H1 (cell line): ENCODE results near the gene MDC1. TPM values are rescaled to one million over a fixed set of nuclear protein-coding genes. Genes with fewer than 3 reads are reported as not detected.

ENCODE experiments used
- CTCF ChIA-PET: fragments of 300-600 bp; sonication (Branson Sonifier 250); formaldehyde crosslinking; loops from one replicate; lab custom pipeline; 2021; ENCODE audit not compliant: partially characterized antibody; lab: Charles Lee
- POLR2A ChIA-PET: fragments of 300-600 bp; sonication (Branson Sonifier 250); formaldehyde crosslinking; loops from one replicate; lab custom pipeline; 2021; ENCODE audit warnings: inconsistent platforms; ENCODE audit not compliant: partially characterized antibody; lab: Charles Lee
- DNase-seq, 2 experiments: peaks; one replicate each; pipeline versions ENCODE4 v3.0.0 to v3.0.0-alpha.2; 2010 to 2022; ENCODE audit warnings: low spot score in 2 of 2, low read depth in 1 of 2, mixed read lengths in 1 of 2
- FAIRE-seq: peaks from 2 replicates; lab custom pipeline; 2011; peaks lifted over from hg19 to GRCh38; lab: Jason Lieb, UNC
- H2AFZ ChIP-seq: 2 replicates; pipeline ENCODE4 v1.8.1; 2012; ENCODE audit warnings: low read length, inconsistent platforms
- H2AK5ac ChIP-seq: 2 replicates; pipeline ENCODE4 v1.6.1; 2013; ENCODE audit warnings: low read depth, low read length
- H2BK120ac ChIP-seq: replicated peaks from 2 replicates; pipeline ENCODE3; 2013; ENCODE audit warnings: low read depth, low read length, inconsistent platforms
- H2BK12ac ChIP-seq: 2 replicates; pipeline ENCODE4 v1.6.1; 2013; ENCODE audit warnings: low read depth, low read length
- H2BK15ac ChIP-seq: 2 replicates; pipeline ENCODE4 v1.6.1; 2013; ENCODE audit warnings: low read length
- H2BK20ac ChIP-seq: 2 replicates; pipeline ENCODE4 v1.6.1; 2013; ENCODE audit warnings: low read length
- H2BK5ac ChIP-seq: 2 replicates; pipeline ENCODE4 v1.6.1; 2013; ENCODE audit warnings: low read depth, low read length
- H3K14ac ChIP-seq: 2 replicates; pipeline ENCODE4 v1.6.1; 2013; ENCODE audit warnings: inconsistent platforms; ENCODE audit not compliant: insufficient read length
- H3K18ac ChIP-seq: 2 replicates; pipeline ENCODE4 v1.6.1; 2013; ENCODE audit warnings: low read length; ENCODE audit errors: extremely low read depth
- H3K23ac ChIP-seq: 2 replicates; pipeline ENCODE4 v1.6.1; 2013; ENCODE audit warnings: inconsistent platforms; ENCODE audit not compliant: insufficient read length
- H3K23me2 ChIP-seq: 2 replicates; pipeline ENCODE4 v1.6.1; 2013; ENCODE audit warnings: low read depth, low read length
- H3K27ac ChIP-seq: 2 replicates; pipeline ENCODE4 v1.6.1; 2011; ENCODE audit warnings: low read depth, low read length, inconsistent platforms
- H3K27me3 ChIP-seq, 4 experiments: replicated peaks in 1 of 4; 1 replicate in 1 of 4; 2 replicates in 3 of 4; pipeline versions ENCODE4 v1.6.1 to v1.8.1; 2011 to 2013; ENCODE audit warnings: low read length in 3 of 4, mild to moderate bottlenecking in 3 of 4, inconsistent platforms in 2 of 4, mixed read lengths in 2 of 4, moderate library complexity in 1 of 4; ENCODE audit not compliant: control insufficient read depth in 3 of 4, insufficient read depth in 3 of 4; ENCODE audit errors: extremely low read depth in 1 of 4
- H3K36me3 ChIP-seq, 4 experiments: 2 replicates each; pipeline versions ENCODE4 v1.6.1 to v1.8.1; 2011 to 2013; ENCODE audit warnings: mild to moderate bottlenecking in 4 of 4, low read length in 3 of 4, moderate library complexity in 2 of 4, control low read depth in 1 of 4, inconsistent platforms in 1 of 4; ENCODE audit not compliant: insufficient read depth in 4 of 4, control insufficient read depth in 2 of 4
- H3K4ac ChIP-seq: replicated peaks from 2 replicates; pipeline ENCODE3; 2013; ENCODE audit warnings: low read length, low read depth, mixed read lengths, inconsistent platforms; ENCODE audit not compliant: insufficient read length
- H3K4me1 ChIP-seq, 4 experiments: replicated peaks in 1 of 4; 1 replicate in 1 of 4; 2 replicates in 3 of 4; pipeline versions ENCODE4 v1.6.1 to v1.8.1; 2011 to 2013; ENCODE audit warnings: low read length in 3 of 4, inconsistent platforms in 2 of 4, mixed read lengths in 1 of 4; ENCODE audit not compliant: insufficient read depth in 4 of 4, control insufficient read depth in 3 of 4
- H3K4me2 ChIP-seq, 2 experiments: 2 replicates each; pipeline versions ENCODE4 v1.6.1 to v1.8.1; 2011 to 2013; ENCODE audit warnings: low read depth in 2 of 2, low read length in 2 of 2, control low read depth in 1 of 2, inconsistent platforms in 1 of 2, mild to moderate bottlenecking in 1 of 2; ENCODE audit not compliant: insufficient read depth in 1 of 2
- H3K4me3 ChIP-seq, 4 experiments: fragments of 200-600, 300-600 bp in 1 of 4; sonication (generic), shearing (Covaris generic), sonication (Bioruptor Twin) in 1 of 4; 2 replicates each; pipeline versions ENCODE4 v1.5.1 to v1.8.1; 2011 to 2016; ENCODE audit warnings: low read length in 4 of 4, low read depth in 3 of 4, control low read depth in 2 of 4, inconsistent platforms in 2 of 4, mild to moderate bottlenecking in 2 of 4, mixed read lengths in 1 of 4, moderate library complexity in 1 of 4; ENCODE audit not compliant: insufficient read depth in 2 of 4; ENCODE audit errors: extremely low read depth in 1 of 4
- H3K56ac ChIP-seq: replicated peaks from 2 replicates; pipeline ENCODE3; 2013; ENCODE audit warnings: low read depth, mild to moderate bottlenecking, mixed read lengths, low read length, inconsistent platforms; ENCODE audit not compliant: insufficient read length
- H3K79me1 ChIP-seq: 2 replicates; pipeline ENCODE4 v1.6.1; 2013; ENCODE audit warnings: low read depth, low read length, control low read depth
- H3K79me2 ChIP-seq, 2 experiments: 2 replicates each; pipeline versions ENCODE4 v1.6.1 to v1.8.1; 2012 to 2013; ENCODE audit warnings: low read length in 2 of 2, mild to moderate bottlenecking in 2 of 2, inconsistent platforms in 1 of 2; ENCODE audit not compliant: insufficient read depth in 2 of 2, control insufficient read depth in 1 of 2
- H3K9ac ChIP-seq, 4 experiments: replicated peaks in 1 of 4; 1 replicate in 1 of 4; 2 replicates in 3 of 4; pipeline versions ENCODE4 v1.6.1 to v1.8.1; 2011 to 2013; ENCODE audit warnings: low read depth in 3 of 4, low read length in 3 of 4, control low read depth in 2 of 4, mild to moderate bottlenecking in 2 of 4, moderate library complexity in 2 of 4, inconsistent platforms in 1 of 4; ENCODE audit errors: extremely low read depth in 1 of 4
- H3K9me3 ChIP-seq, 2 experiments: 2 replicates each; pipeline versions ENCODE4 v1.6.1 to v1.8.1; 2012 to 2013; ENCODE audit warnings: mild to moderate bottlenecking in 2 of 2, moderate library complexity in 2 of 2, control low read depth in 1 of 2, inconsistent platforms in 1 of 2, low read depth in 1 of 2, low read length in 1 of 2, mixed read lengths in 1 of 2; ENCODE audit not compliant: insufficient read depth in 2 of 2
- H4K20me1 ChIP-seq, 2 experiments: replicated peaks in 1 of 2; 2 replicates each; pipeline versions ENCODE3 to v1.8.1; 2011 to 2013; ENCODE audit warnings: inconsistent platforms in 2 of 2, low read length in 2 of 2, mild to moderate bottlenecking in 1 of 2; ENCODE audit not compliant: insufficient read depth in 2 of 2, control insufficient read depth in 1 of 2
- H4K5ac ChIP-seq: 2 replicates; pipeline ENCODE4 v1.6.1; 2013; ENCODE audit warnings: low read length, low read depth, mixed read lengths, inconsistent platforms; ENCODE audit not compliant: insufficient read length
- H4K8ac ChIP-seq: 2 replicates; pipeline ENCODE4 v1.8.0; 2013; ENCODE audit warnings: mild to moderate bottlenecking, moderate library complexity, low read length, inconsistent platforms; ENCODE audit not compliant: insufficient read depth; ENCODE audit errors: extremely low read depth
- H4K91ac ChIP-seq: replicated peaks from 2 replicates; pipeline ENCODE3; 2013; ENCODE audit warnings: low read length, mixed read lengths, inconsistent platforms; ENCODE audit not compliant: insufficient read length
- CHD1 ChIP-seq: IDR thresholded peaks from 2 replicates; pipeline ENCODE4 v1.6.1; 2012; ENCODE audit warnings: low read depth, low read length, improper control_type of control experiment
- CHD2 ChIP-seq: IDR thresholded peaks from 2 replicates; pipeline ENCODE4 v1.6.1; 2012; ENCODE audit warnings: low read length, improper control_type of control experiment
- EP300 ChIP-seq, 2 experiments: IDR thresholded peaks; 1 replicate in 1 of 2; 2 replicates in 1 of 2; pipeline ENCODE4 v1.6.1; 2011 to 2012; ENCODE audit warnings: low read depth in 2 of 2, low read length in 2 of 2, mild to moderate bottlenecking in 2 of 2, borderline replicate concordance in 1 of 2, inconsistent platforms in 1 of 2, moderate library complexity in 1 of 2
- EZH2 ChIP-seq: fragments of 200-600 bp; sonication (generic); IDR thresholded peaks from 2 replicates; pipeline ENCODE4 v1.7.1; 2012; ENCODE audit warnings: low read depth, mild to moderate bottlenecking, moderate library complexity, low read length, inconsistent platforms; ENCODE audit not compliant: severe bottlenecking
- GABPA ChIP-seq: IDR thresholded peaks from 2 replicates; pipeline ENCODE4 v1.6.1; 2011; ENCODE audit warnings: mild to moderate bottlenecking, low read length, moderate library complexity, borderline replicate concordance; ENCODE audit not compliant: insufficient read depth
- HDAC2 ChIP-seq, 2 experiments: fragments of 300-600 bp in 1 of 2; sonication (generic) in 1 of 2; IDR thresholded peaks; 2 replicates each; pipeline ENCODE4 v1.6.1; 2011 to 2012; ENCODE audit warnings: low read depth in 2 of 2, low read length in 2 of 2, mild to moderate bottlenecking in 2 of 2, moderate library complexity in 2 of 2, borderline replicate concordance in 1 of 2, inconsistent platforms in 1 of 2
- KDM5A ChIP-seq: fragments of 200-600 bp; IDR thresholded peaks from 2 replicates; pipeline ENCODE4 v1.7.1; 2012; ENCODE audit warnings: mild to moderate bottlenecking, low read length, inconsistent platforms, mixed read lengths
- POLR2A ChIP-seq, 2 experiments: IDR thresholded peaks; 1 replicate in 1 of 2; 2 replicates in 1 of 2; pipeline ENCODE4 v1.6.1; 2011; ENCODE audit warnings: low read depth in 2 of 2, low read length in 2 of 2, mild to moderate bottlenecking in 2 of 2; ENCODE audit errors: control extremely low read depth in 1 of 2
- SUZ12 ChIP-seq: fragments of 200-600 bp; sonication (generic); IDR thresholded peaks from 2 replicates; pipeline ENCODE4 v1.6.1; 2012; ENCODE audit warnings: mild to moderate bottlenecking, inconsistent platforms, low read length, moderate library complexity, mixed read lengths
- TAF1 ChIP-seq: IDR thresholded peaks from 2 replicates; pipeline ENCODE4 v1.6.1; 2011; ENCODE audit warnings: mild to moderate bottlenecking, low read depth, low read length
- WGBS, 2 experiments: shearing (Covaris generic) in 1 of 2; methylation state at CpG; one replicate each; pipeline versions ENCODE4 v1.1.6 to v1.1.7; 2013 to 2015; ENCODE audit warnings: low lambda C conversion rate in 2 of 2, mixed read lengths in 2 of 2, inconsistent platforms in 1 of 2, low coverage in 1 of 2, missing lambda C conversion rate in 1 of 2; ENCODE audit not compliant: insufficient replicate concordance in 2 of 2, insufficient coverage in 1 of 2, insufficient read length in 1 of 2; ENCODE audit errors: extremely low coverage in 1 of 2, missing lambda C conversion rate in 1 of 2; 5-methylcytosine and 5-hydroxymethylcytosine counted together
- polyA plus RNA-seq, 7 experiments: library from polyadenylated mRNA; depleted of rRNA in 3 of 7; stranded (reverse) in 5 of 7; unstranded in 2 of 7; fragments of >200 nt in 5 of 7; fragments of 200-250 nt in 2 of 7; gene quantifications; 1 replicate in 5 of 7; 2 replicates in 1 of 7; 4 replicates in 1 of 7; pipeline versions ENCODE4 v1.2.1 to v1.2.3, GENCODE V29; 2011 to 2013; ENCODE audit warnings: missing spikeins in 2 of 7, mixed read lengths in 2 of 7
- total RNA-seq: library from RNA; stranded (reverse); fragmentation: NEBNext Ultra II Directional; extraction: Animal tissue kit (Norgen Biotek cat#: 25700); gene quantifications from 2 replicates; pipeline ENCODE4 v1.2.1, GENCODE V29; 2021

MDC1 gene
- total and polyA plus RNA-seq, 2 of the 8 experiments (the other 6 are each of a cell fraction or from before 2014, with no cell fraction given), result 29.9 to 81.1 TPM

- no peaks in the 10 kb centered on the region for H3K9me3 ChIP-seq
- peaks cover 4 to 11% (median 8%) of the 10 kb centered on the region in 4 experiments; a peak in 5 of 8 replicates for H3K36me3 ChIP-seq
- WGBS, 2 experiments, result 3% methylated on average over 39 of the region's 57 CpGs; no CpG with 5 or more reads in 1 of the 2 experiments
- H3K56ac ChIP-seq, result peak within 1 kb of the TSS; percentile 83
- H3K27ac ChIP-seq, result no peak within 1 kb of the TSS
- no peaks in the 10 kb centered on the region; a peak in 1 of 7 replicates for H3K4me1 ChIP-seq
- H3K23ac ChIP-seq, result no peak within 1 kb of the TSS
- peak within 1 kb of the TSS; percentile 81 for H4K8ac ChIP-seq
- peak within 1 kb of the TSS; percentile 82 to 84 for H3K4me2 ChIP-seq
- no peak within 1 kb of the TSS for H3K4ac ChIP-seq
- no peak within 1 kb of the TSS for H4K91ac ChIP-seq
- H3K79me1 ChIP-seq, result no peaks in the 10 kb centered on the region
- no peak within 1 kb of the TSS for H2BK12ac ChIP-seq
- peak within 1 kb of the TSS; percentile 76 to 99 (median 90) for H3K4me3 ChIP-seq
- FAIRE-seq (peak; percentile 65), DNase-seq (peak; percentile 88 to 94)
- H3K14ac ChIP-seq, result no peak within 1 kb of the TSS
- no peak within 1 kb of the TSS for H2BK120ac ChIP-seq
- H2AK5ac ChIP-seq, result no peak within 1 kb of the TSS
- peak within 1 kb of the TSS; percentile 62 to 91 (median 78) for H3K9ac ChIP-seq
- peaks cover 6% of the 10 kb centered on the region for H3K23me2 ChIP-seq
- H4K20me1 ChIP-seq, result peaks cover 0 to 2% of the 10 kb centered on the region in 2 experiments
- peak within 1 kb of the TSS; percentile 60 for H3K18ac ChIP-seq
- H2BK15ac ChIP-seq, result 0 out of 2 replicates have a peak within 1 kb of the TSS, but pooled peaks have one; percentile 29
- ChIA-PET POLR2A (interaction anchor here (0.6 to 18.7 kb wide), 18 partner anchors 8 to 106 kb away, joined by 3 to 388 read pairs (median 3); partner anchors contain the start of genes ABCF1, MDC1, MRPS18B and NRM), CTCF (interaction anchor here (0.5 to 3.0 kb wide), 33 partner anchors 8 to 1049 kb away, joined by 3 to 14 read pairs (median 4); partner anchors contain the start of genes C6orf136 and MDC1)
- H2BK5ac ChIP-seq, result peak within 1 kb of the TSS; percentile 71; the same call in 1 of the 2 replicates
- peak within 1 kb of the TSS; percentile 44 for H4K5ac ChIP-seq
- no peaks in the 10 kb centered on the region for H3K27me3 ChIP-seq
- 0 out of 2 replicates have a peak within 1 kb of the TSS, but pooled peaks have one; percentile 47 for H2AFZ ChIP-seq
- H3K79me2 ChIP-seq, result peaks cover 0 to 4% of the 10 kb centered on the region in 2 experiments; a peak in 2 of 4 replicates
- H2BK20ac ChIP-seq, result no peak within 1 kb of the TSS
- TF ChIP-seq CHD1 (no peak), SUZ12 (no peak), TAF1 (no peak; the same call in none of the 2 replicates), CHD2 (peak; percentile 84), POLR2A (IDR thresholded peaks at IDR 0.05; ENCODE audit: control extremely low read depth in 1 of 2, low read depth in 2 of 2, low read length in 2 of 2) (no peak), KDM5A (peak; percentile 29; the same call in 1 of the 2 replicates), EZH2 (no peak), HDAC2 (IDR thresholded peaks at IDR 0.05; ENCODE audit: borderline replicate concordance in 1 of 2, low read depth in 2 of 2, low read length in 2 of 2) (0 out of 4 replicates have a peak, but pooled peaks of 1 of the 2 experiments have one; percentile 21), EP300 (IDR thresholded peaks at IDR 0.05; ENCODE audit: borderline replicate concordance in 1 of 2, low read depth in 2 of 2, low read length in 2 of 2) (0 out of 3 replicates have a peak, but pooled peaks of 1 of the 2 experiments have one; percentile 32), GABPA (no peak)
Observed at GRCh38 chr6:30672445-30673253, 44.4 kb downstream of the MDC1 start, which contains the start of gene DHX16. Gene DHX16 (minus strand): TSS chr6:30673006. CDS start chr6:30672841, 165 bp downstream.
